Upper lobe of right lung (tissue), 1 donor: ENCODE measurements around the gene CLDN34. TPM values are rescaled to one million over a fixed set of nuclear protein-coding genes. Genes with fewer than 3 reads are reported as not detected.

Experiments used
- ATAC-seq: fragments of 200-7000 bp; cut with Tn5 transposase; one replicate; pipeline ENCODE4 v1.9.1; 2020; ENCODE audit warnings: mild to moderate bottlenecking, moderate library complexity
- DNase-seq: peaks from one replicate; pipeline ENCODE4 v3.0.0-alpha.2; 2020
- H3K27ac ChIP-seq: fragments of 200-600 bp; one replicate; pipeline ENCODE4 v1.8.0; 2022
- H3K27me3 ChIP-seq: fragments of 200-600 bp; one replicate; pipeline ENCODE4 v1.8.0; 2022; ENCODE audit warnings: mild to moderate bottlenecking
- H3K36me3 ChIP-seq: fragments of 200-600 bp; one replicate; pipeline ENCODE4 v1.8.0; 2022
- H3K4me1 ChIP-seq: fragments of 200-600 bp; one replicate; pipeline ENCODE4 v1.8.0; 2022
- H3K4me3 ChIP-seq: fragments of 200-600 bp; one replicate; pipeline ENCODE4 v1.8.0; 2022; ENCODE audit warnings: mild to moderate bottlenecking
- H3K9me3 ChIP-seq: fragments of 200-600 bp; one replicate; pipeline ENCODE4 v1.8.0; 2022
- intact Hi-C: fragments of 100-400 bp; cut with DNase I; formaldehyde crosslinking; loops from one replicate; pipeline ENCODE4 v1.11.0; 2022
- total RNA-seq: library from RNA; stranded (reverse); fragmentation: NEBNext Ultra II Directional; extraction: Animal tissue kit (Norgen Biotek cat#: 25700); gene quantifications from one replicate; pipeline ENCODE4 v1.2.1, GENCODE V29; 2021
- TF ChIP-seq, protein P1 (sequence below): fragments of 200-600 bp; IDR thresholded peaks from one replicate; pipeline ENCODE4 v1.8.0; 2022; ENCODE audit warnings: antibody characterized with exemption
- donor health status: DM: no; HTN: yes; CAD: no; lungs with severe emphysema.

CLDN34 gene
- total RNA-seq, 1 donor from 2014 or later = 0.55 TPM

DNA sequence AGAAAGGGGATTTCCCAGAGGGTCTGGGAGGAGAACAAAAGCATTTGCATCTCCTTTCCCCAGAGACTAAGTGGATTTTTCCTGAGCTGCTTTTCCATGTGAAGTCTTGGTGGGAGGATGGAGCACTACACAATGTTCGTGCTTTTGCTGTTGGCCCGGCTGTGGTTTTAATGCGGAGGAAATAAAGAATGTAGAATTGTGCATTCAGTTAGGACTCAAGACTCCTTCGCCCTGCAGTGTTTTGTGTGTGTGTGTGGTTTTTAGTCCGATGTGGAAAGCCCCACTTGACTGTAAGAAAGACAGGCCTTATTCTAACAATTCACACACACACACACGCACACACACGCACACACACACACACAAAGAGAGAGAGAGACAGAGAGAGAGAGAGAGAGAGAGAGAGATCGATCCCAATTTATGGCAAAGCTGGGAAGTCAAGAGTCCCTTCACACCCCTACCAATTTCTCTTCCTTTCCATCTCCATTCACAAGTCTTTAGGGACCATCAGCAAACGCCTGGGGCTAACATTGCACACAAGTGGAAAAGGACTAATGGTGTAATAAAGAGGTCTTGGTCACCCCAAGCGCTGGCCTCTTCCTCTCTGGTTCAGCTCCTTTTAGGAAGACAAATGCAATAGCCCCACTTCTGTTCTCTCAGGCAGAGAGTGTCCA is 44.2 kb downstream of the CLDN34 start:
- Histone ChIP-seq H3K27me3 (no peaks in the 10 kb centered on the region), H3K36me3 (no peaks in the 10 kb centered on the region), H3K4me1 (peaks cover 13% of the 10 kb centered on the region), H3K9me3 (no peaks in the 10 kb centered on the region), H3K4me3 (no peak overlapping the region), H3K27ac (no peak overlapping the region)
- DNase-seq (no peak), ATAC-seq (no peak)
- intact Hi-C loops = no loop called here
- TF ChIP-seq, protein P1, sequence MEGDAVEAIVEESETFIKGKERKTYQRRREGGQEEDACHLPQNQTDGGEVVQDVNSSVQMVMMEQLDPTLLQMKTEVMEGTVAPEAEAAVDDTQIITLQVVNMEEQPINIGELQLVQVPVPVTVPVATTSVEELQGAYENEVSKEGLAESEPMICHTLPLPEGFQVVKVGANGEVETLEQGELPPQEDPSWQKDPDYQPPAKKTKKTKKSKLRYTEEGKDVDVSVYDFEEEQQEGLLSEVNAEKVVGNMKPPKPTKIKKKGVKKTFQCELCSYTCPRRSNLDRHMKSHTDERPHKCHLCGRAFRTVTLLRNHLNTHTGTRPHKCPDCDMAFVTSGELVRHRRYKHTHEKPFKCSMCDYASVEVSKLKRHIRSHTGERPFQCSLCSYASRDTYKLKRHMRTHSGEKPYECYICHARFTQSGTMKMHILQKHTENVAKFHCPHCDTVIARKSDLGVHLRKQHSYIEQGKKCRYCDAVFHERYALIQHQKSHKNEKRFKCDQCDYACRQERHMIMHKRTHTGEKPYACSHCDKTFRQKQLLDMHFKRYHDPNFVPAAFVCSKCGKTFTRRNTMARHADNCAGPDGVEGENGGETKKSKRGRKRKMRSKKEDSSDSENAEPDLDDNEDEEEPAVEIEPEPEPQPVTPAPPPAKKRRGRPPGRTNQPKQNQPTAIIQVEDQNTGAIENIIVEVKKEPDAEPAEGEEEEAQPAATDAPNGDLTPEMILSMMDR = no peak

DNA sequence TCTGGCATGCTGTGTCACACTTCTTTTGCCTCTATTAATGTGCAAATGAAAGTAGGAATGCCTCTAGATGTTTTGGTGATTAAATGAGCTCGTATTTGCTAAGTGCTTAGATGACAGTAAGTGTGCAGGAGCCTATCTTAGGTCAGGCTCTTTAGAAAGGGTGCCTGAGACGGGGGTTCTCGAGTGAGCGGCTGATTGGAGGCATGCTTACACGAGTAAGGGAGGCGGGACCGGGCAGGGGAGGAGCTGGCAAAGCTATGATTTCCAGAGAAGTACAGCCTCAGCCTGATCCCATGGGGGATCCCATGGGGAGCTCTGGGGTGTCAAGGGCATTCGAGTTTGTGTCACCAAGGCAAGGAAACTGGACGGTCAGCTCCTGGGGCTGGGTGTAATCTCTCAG is 44.8 kb downstream of the CLDN34 start:
- peak; percentile 68 for DNase-seq
- no peak for ATAC-seq
- intact Hi-C loops = no loop called here
- no peak overlapping the region for H3K4me3 ChIP-seq
- H3K27ac ChIP-seq = no peak overlapping the region
- H3K36me3 ChIP-seq = no peaks in the 10 kb centered on the region
- peaks cover 13% of the 10 kb centered on the region for H3K4me1 ChIP-seq
- no peaks in the 10 kb centered on the region for H3K9me3 ChIP-seq
- TF ChIP-seq, protein P1 = no peak
- no peaks in the 10 kb centered on the region for H3K27me3 ChIP-seq

DNA sequence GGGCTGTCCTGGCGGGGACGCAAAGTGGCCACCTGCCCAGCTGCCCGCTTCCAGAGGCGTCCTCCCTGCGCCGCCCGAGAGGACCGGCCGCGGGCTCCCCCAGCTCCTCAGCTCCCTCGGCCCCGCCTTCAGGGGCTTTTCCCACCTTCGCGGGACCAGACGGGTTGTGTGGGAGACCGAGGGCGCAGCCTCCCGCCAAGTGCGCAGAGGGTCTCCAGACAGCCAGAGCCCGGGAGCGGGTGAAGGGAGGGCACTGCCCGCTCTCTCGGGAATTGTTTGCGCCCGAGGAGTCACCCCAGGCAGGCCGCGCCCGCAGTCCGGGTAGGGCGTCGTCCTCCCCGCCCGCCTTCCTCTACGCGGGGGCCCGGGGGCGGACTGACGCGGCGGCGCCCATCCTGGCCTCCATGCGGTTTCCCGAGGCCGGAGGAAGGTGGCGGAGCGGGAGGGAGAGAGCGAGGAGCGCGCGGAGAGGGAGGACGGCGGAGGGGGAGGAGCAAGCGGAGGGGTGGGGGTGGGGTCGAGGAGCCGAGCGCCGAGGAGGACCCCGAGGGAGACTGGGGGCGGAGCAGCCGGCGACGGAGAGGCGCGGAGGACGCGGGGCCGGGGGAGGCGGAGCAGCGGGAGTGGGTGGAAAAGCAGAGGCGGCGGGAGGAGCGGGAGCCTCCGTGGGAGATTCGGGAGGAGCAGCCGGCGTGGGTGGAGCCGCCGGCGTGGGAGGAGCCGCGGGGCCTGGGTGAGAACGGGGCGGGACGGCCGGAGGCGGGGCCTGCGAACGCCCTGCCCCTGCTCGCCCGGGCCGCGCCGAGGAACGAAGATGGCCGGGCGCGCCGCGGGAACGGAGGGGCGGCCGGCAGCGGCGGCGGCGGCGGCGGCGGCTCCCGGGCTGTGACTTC is 47.5 kb downstream of the CLDN34 start:
- no peaks in the 10 kb centered on the region for H3K27me3 ChIP-seq
- H3K9me3 ChIP-seq = no peaks in the 10 kb centered on the region
- H3K4me1 ChIP-seq = peaks cover 13% of the 10 kb centered on the region
- ATAC-seq (peak; percentile 94), DNase-seq (peak; percentile 95)
- no peaks in the 10 kb centered on the region for H3K36me3 ChIP-seq
- intact Hi-C loops = no loop called here
- TF ChIP-seq, protein P1 = no peak
- peak overlapping the region; percentile 91 for H3K27ac ChIP-seq
- peak overlapping the region; percentile 56 for H3K4me3 ChIP-seq

DNA sequence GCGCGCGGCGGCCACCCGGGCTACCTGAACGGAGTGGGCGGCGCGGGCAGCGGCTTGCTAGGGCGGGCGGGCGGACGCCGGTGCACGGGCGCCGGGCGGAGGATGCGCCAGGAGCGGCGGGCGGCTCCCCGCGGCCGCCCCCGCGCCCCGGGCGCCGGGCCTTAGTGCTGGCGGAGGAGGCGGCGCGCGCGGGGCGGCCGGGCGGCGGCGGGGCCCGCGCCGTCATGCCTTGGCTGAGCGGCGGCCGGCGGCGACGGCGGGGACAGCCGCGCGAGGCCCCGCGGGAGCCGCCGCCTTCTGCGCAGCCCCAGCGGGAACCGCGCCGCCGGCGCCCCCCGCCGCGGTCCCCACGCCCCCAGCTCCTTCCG is 48.2 kb downstream of the CLDN34 start:
- Histone ChIP-seq H3K27ac (peak overlapping the region; percentile 86), H3K27me3 (no peaks in the 10 kb centered on the region), H3K4me3 (peak overlapping the region; percentile 60), H3K4me1 (peaks cover 13% of the 10 kb centered on the region), H3K9me3 (no peaks in the 10 kb centered on the region), H3K36me3 (no peaks in the 10 kb centered on the region)
- intact Hi-C loops = no loop called here
- TF ChIP-seq, protein P1 = no peak
- DNase-seq = no peak
- ATAC-seq = no peak

DNA sequence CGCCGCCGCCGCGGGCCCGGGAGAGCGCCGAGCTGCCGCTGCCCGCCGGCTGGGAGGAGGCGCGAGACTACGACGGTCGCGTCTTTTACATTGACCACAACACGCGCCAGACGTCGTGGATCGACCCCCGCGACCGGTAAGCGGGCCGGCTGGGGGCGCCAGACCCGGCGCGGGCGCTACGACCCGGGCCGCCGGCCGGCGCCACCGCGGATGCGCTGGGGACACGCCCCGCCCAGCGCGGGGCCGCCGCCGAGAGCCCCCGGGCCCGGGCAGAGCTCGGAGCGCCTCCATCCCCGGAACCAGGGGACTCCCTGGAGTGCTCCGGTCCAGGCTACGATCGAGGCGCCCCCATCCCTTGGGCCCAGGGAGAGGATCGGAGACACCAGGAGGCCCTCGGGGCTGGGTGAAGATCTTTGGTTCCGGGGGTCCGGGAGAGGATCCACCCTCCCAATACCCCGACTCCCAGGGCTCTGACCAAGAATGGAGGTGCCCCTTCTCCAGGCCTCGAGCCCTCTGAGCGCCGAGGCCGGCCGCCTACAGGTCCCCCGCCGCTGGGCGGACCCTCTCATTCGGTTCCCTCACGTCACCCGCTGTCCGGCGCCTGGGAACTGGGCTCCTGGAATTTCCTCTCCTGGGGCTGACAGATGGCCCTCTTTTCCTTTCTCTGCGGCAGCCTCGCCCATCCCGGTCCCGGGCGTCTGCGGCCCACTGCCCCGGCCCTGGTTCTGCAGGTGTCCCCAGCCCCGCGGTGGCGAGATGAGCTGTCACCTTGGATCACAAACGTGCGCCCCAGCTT is 48.8 kb downstream of the CLDN34 start:
- intact Hi-C loops = no loop called here
- H3K9me3 ChIP-seq = no peaks in the 10 kb centered on the region
- no peaks in the 10 kb centered on the region for H3K36me3 ChIP-seq
- peak overlapping the region; percentile 86 for H3K27ac ChIP-seq
- peak overlapping the region; percentile 60 for H3K4me3 ChIP-seq
- no peaks in the 10 kb centered on the region for H3K27me3 ChIP-seq
- TF ChIP-seq, protein P1 = no peak
- H3K4me1 ChIP-seq = peaks cover 13% of the 10 kb centered on the region
- DNase-seq (peak; percentile 68), ATAC-seq (peak; percentile 2)
